ENCODE measurements around the gene RFT1.
"Not testable (repeated sequence)": the region's sequence is repeated elsewhere in the genome, so short reads cannot be mapped to it uniquely, and the experiment has no call there.

The RFT1 gene

GRCh38 chr3:53065841-53066480, 64.3 kb downstream of the RFT1 start:
- no peak for DNase-seq

GRCh38 chr3:53062905-53063304, 67.3 kb downstream of the RFT1 start:
- no peak for DNase-seq

GRCh38 chr3:53056442-53056841, 73.8 kb downstream of the RFT1 start:
- no peak for DNase-seq

GRCh38 chr3:53054233-53054632, 76.0 kb downstream of the RFT1 start:
- not testable (repeated sequence) for DNase-seq

- DNase-seq: no peak
Observed at GRCh38 chr3:53051929-53052328, 78.3 kb downstream of the RFT1 start.

GRCh38 chr3:53049987-53050386, 80.2 kb downstream of the RFT1 start:
- DNase-seq: no peak

GRCh38 chr3:53046171-53047170, 83.8 kb downstream of the RFT1 start:
- DNase-seq: peak; percentile 24 to 68 (median 56)

- peak; percentile 56 to 86 (median 63) for DNase-seq
Observed at GRCh38 chr3:53045518-53046170, 84.6 kb downstream of the RFT1 start, which contains the start of gene SFMBT1. Gene SFMBT1 (minus strand): TSS chr3:53046073. CDS start chr3:52969128, 76,945 bp downstream.

- peak; percentile 19 to 85 (median 59) for DNase-seq
Observed at GRCh38 chr3:53044711-53045517, 85.3 kb downstream of the RFT1 start.

GRCh38 chr3:53044371-53044710, 85.9 kb downstream of the RFT1 start:
- DNase-seq: no peak

GRCh38 chr3:53043738-53044137, 86.5 kb downstream of the RFT1 start:
- DNase-seq: peak in 1 of 5 experiments; percentile 51

GRCh38 chr3:53042651-53043050, 87.6 kb downstream of the RFT1 start:
- DNase-seq: no peak

- DNase-seq: peak in 1 of 5 experiments; percentile 45
Observed at GRCh38 chr3:53040351-53040820, 89.8 kb downstream of the RFT1 start.

- DNase-seq: no peak
Observed at GRCh38 chr3:53039376-53039752, 90.9 kb downstream of the RFT1 start.

- DNase-seq: peak in 1 of 5 experiments; percentile 33
Observed at GRCh38 chr3:53038679-53039375, 91.4 kb downstream of the RFT1 start.

All from T-helper 2 cell (primary cell).